OCI-LY7 (cell line): ENCODE data around the gene CCR7.

Experiments
- EZH2phosphoT487 ChIP-seq: fragments of 200-600 bp; sonication (generic); IDR thresholded peaks from 2 replicates; pipeline ENCODE4 v1.6.1; 2018; ENCODE audit warnings: low read depth, borderline replicate concordance, mild to moderate bottlenecking, mixed run types, antibody characterized with exemption, low read length, moderate library complexity, mixed read lengths
- TF ChIP-seq, protein P1 (sequence below): fragments of 200-600 bp; sonication (generic); conservative IDR thresholded peaks from 2 replicates; pipeline ENCODE4 v1.5.1; 2014; ENCODE audit warnings: mild to moderate bottlenecking, antibody characterized with exemption, low read length, moderate library complexity, mixed read lengths

DNA sequence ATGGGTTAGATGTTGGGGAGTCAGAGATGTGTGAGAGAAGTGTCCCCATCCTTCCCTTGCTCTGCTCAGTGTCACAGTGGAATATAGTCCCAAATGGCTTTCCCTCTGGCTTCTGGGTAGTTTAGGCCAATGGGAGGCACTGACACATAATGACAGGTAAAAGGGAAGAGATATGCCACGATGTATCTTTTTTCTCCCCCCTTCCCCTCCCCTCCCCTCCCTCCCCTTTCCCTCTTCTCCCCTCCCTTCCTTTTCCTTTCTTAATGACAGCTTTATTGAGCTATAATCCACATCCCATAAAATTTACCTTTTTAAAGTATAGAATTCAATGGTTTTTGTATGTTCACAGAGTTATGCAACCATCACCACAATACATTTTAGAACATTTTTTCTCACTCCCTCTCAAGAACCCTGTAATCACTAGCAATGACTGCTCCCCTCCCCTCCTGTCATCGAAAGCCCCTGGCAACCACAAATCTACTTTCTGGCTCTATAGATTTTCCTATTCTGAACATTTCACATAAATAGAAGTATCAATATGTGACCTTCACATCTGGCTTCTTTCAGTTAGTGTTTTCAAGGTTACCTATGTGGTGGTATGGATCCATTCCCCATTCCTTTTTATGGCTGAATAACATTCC lies 617 bp upstream of the CCR7 start:
- TF ChIP-seq, protein P1, sequence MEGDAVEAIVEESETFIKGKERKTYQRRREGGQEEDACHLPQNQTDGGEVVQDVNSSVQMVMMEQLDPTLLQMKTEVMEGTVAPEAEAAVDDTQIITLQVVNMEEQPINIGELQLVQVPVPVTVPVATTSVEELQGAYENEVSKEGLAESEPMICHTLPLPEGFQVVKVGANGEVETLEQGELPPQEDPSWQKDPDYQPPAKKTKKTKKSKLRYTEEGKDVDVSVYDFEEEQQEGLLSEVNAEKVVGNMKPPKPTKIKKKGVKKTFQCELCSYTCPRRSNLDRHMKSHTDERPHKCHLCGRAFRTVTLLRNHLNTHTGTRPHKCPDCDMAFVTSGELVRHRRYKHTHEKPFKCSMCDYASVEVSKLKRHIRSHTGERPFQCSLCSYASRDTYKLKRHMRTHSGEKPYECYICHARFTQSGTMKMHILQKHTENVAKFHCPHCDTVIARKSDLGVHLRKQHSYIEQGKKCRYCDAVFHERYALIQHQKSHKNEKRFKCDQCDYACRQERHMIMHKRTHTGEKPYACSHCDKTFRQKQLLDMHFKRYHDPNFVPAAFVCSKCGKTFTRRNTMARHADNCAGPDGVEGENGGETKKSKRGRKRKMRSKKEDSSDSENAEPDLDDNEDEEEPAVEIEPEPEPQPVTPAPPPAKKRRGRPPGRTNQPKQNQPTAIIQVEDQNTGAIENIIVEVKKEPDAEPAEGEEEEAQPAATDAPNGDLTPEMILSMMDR, result no peak
- no peak for TF ChIP-seq EZH2phosphoT487
